Naive B cell (primary cell): ENCODE results near the gene PHKA1. TPM values are rescaled to one million over a fixed set of nuclear protein-coding genes. Genes with fewer than 3 reads are reported as not detected.
"Not testable (repeated sequence)": the region's sequence is repeated elsewhere in the genome, so short reads cannot be mapped to it uniquely, and the experiment has no call there.

Experiments
- ATAC-seq, 2 donors: fragments of 150-1000 bp; cut with Tn5 transposase; 2 replicates each; pipeline ENCODE4 v1.10.0; 2021; ENCODE audit warnings: low read depth in 2 of 2, mild to moderate bottlenecking in 2 of 2, moderate library complexity in 2 of 2
- DNase-seq: peaks from one replicate; pipeline ENCODE4 v3.0.0; 2022
- H3K27ac Mint-ChIP-seq, 6 donors: one replicate each; pipeline ENCODE4 v1.8.0; 2020 to 2022; ENCODE audit warnings: mild to moderate bottlenecking in 6 of 6, mixed read lengths in 6 of 6, moderate library complexity in 5 of 6, inconsistent platforms in 2 of 6
- H3K27me3 Mint-ChIP-seq, 3 donors: one replicate each; pipeline ENCODE4 v1.8.0; 2021 to 2022; ENCODE audit warnings: mixed read lengths in 3 of 3, mild to moderate bottlenecking in 1 of 3
- H3K36me3 Mint-ChIP-seq, 2 donors: one replicate each; pipeline ENCODE4 v1.8.0; 2020 to 2022; ENCODE audit warnings: mixed read lengths in 2 of 2, inconsistent platforms in 1 of 2, mild to moderate bottlenecking in 1 of 2
- H3K4me1 Mint-ChIP-seq, 3 donors: one replicate each; pipeline ENCODE4 v1.8.0; 2020 to 2022; ENCODE audit warnings: mixed read lengths in 3 of 3, inconsistent platforms in 1 of 3, mild to moderate bottlenecking in 1 of 3, moderate library complexity in 1 of 3
- H3K4me3 Mint-ChIP-seq, 8 donors: one replicate each; pipeline ENCODE4 v1.8.0; 2020 to 2022; ENCODE audit warnings: mild to moderate bottlenecking in 8 of 8, mixed read lengths in 8 of 8, moderate library complexity in 8 of 8, inconsistent platforms in 2 of 8
- H3K9me3 Mint-ChIP-seq, 7 donors: one replicate each; pipeline ENCODE4 v1.8.0; 2020 to 2022; ENCODE audit warnings: mixed read lengths in 7 of 7, mild to moderate bottlenecking in 5 of 7, inconsistent platforms in 2 of 7, moderate library complexity in 1 of 7
- polyA plus RNA-seq, 6 donors: library from polyadenylated mRNA; unstranded; fragments of 300-500 nt; fragmentation: Illumina TruSeq; gene quantifications; one replicate each; pipeline ENCODE4 v1.2.3, GENCODE V29; 2021; ENCODE audit warnings: low read depth in 6 of 6

The PHKA1 gene
- polyA plus RNA-seq = not detected

GRCh38 chrX:72713599-72714477 lies at the start of gene PHKA1:
TSS of gene PHKA1 (minus strand) at chrX:72714306. CDS start at chrX:72713880, 426 bp downstream.
- peak within 1 kb of the TSS; percentile 12 to 85 (median 76) for H3K4me3 Mint-ChIP-seq
- H3K4me1 Mint-ChIP-seq, H3K9me3 Mint-ChIP-seq, H3K36me3 Mint-ChIP-seq, DNase-seq: not testable (repeated sequence)
- peaks cover 14 to 18% (median 15%) of the 10 kb centered on the region in 3 donors for H3K27me3 Mint-ChIP-seq
- H3K27ac Mint-ChIP-seq = peak within 1 kb of the TSS in 1 of 6 donors; percentile 11
- peak; percentile 38 to 40 for ATAC-seq

DNA sequence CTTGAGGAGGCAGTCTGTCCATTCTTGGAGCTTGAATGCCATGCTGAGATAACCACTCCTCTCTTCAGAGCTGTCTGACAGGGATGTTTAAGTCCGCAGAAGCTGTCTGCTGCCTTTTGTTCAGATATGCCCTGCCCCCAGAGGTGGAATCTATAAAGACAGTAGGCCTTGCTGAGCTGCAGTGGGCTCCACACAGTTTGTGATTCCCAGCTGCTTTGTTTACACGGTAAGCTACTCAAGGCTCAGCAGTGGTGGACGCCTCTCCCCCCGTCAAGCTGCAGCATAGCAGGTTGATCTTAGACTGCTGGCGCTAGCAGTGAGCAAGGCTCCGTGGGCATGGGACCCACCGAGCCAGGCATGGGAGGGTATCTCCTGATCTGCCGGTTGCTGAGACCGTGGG lies 46.3 kb upstream of the PHKA1 start:
- H3K9me3 Mint-ChIP-seq, H3K4me1 Mint-ChIP-seq, H3K27me3 Mint-ChIP-seq, DNase-seq, H3K4me3 Mint-ChIP-seq, H3K27ac Mint-ChIP-seq, H3K36me3 Mint-ChIP-seq, ATAC-seq: not testable (repeated sequence)

- not testable (repeated sequence) for H3K27me3 Mint-ChIP-seq, ATAC-seq, H3K9me3 Mint-ChIP-seq, H3K36me3 Mint-ChIP-seq, H3K4me3 Mint-ChIP-seq, H3K27ac Mint-ChIP-seq, DNase-seq, H3K4me1 Mint-ChIP-seq
Observed at GRCh38 chrX:72748545-72748944, 34.4 kb upstream of the PHKA1 start.

- H3K4me3 Mint-ChIP-seq, H3K27ac Mint-ChIP-seq, H3K4me1 Mint-ChIP-seq, H3K27me3 Mint-ChIP-seq, ATAC-seq, H3K9me3 Mint-ChIP-seq, DNase-seq, H3K36me3 Mint-ChIP-seq: not testable (repeated sequence)
Observed at GRCh38 chrX:72745546-72745945, 31.4 kb upstream of the PHKA1 start.

GRCh38 chrX:72735561-72735960 lies 21.5 kb upstream of the PHKA1 start:
- ATAC-seq (no peak), DNase-seq (no peak)
- peaks cover 0 to 5% (median 0%) of the 10 kb centered on the region in 7 donors for H3K9me3 Mint-ChIP-seq
- no peaks in the 10 kb centered on the region for H3K36me3 Mint-ChIP-seq
- H3K4me1 Mint-ChIP-seq = no peaks in the 10 kb centered on the region
- peaks cover 15 to 57% (median 32%) of the 10 kb centered on the region in 3 donors for H3K27me3 Mint-ChIP-seq
- H3K27ac Mint-ChIP-seq = no peak overlapping the region
- H3K4me3 Mint-ChIP-seq = no peak overlapping the region

DNA sequence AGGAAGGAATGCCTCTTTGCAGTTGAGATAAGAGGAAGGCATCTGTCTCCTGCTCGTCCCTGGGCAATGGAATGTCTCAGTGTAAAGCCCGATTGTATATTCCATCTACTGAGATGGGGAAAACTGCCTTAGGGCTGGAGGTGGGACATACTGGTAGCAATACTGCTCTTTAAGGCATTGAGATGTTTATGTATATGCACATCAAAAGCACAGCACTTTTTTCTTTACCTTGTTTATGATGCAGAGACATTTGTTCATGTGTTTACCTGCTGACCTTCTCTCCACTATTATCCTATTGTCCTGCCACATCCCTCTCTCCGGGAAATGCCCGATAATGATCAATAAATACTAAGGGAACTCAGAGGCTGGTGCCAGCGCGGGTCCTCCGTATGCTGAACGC lies 19.5 kb upstream of the PHKA1 start:
- ATAC-seq, H3K4me3 Mint-ChIP-seq, DNase-seq, H3K9me3 Mint-ChIP-seq, H3K27ac Mint-ChIP-seq, H3K4me1 Mint-ChIP-seq, H3K36me3 Mint-ChIP-seq: not testable (repeated sequence)
- H3K27me3 Mint-ChIP-seq = peaks cover 15 to 59% (median 32%) of the 10 kb centered on the region in 3 donors

DNA sequence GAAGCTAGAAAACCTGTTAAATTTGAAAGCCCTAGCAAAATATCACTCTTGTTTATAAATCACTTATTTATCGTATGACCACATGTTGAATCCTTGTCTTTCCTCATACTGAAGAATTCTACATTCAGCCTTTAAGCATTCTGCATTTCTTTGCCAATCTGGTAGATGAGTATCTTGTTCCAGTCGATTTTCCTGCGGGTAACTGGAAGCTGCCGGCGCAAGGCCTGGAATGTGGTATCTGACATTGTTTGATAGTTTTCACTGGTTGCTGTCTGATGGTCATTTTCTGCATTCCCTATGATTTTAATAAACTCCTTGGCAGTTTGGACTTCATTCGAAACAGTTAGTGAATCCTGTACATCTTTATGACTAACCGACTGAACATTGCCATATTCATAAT lies 13.7 kb upstream of the PHKA1 start:
- peaks cover 7 to 24% (median 8%) of the 10 kb centered on the region in 3 donors for H3K27me3 Mint-ChIP-seq
- H3K9me3 Mint-ChIP-seq = peaks cover 0 to 3% (median 0%) of the 10 kb centered on the region in 7 donors
- no peak for DNase-seq
- no peak for ATAC-seq
- no peak overlapping the region for H3K27ac Mint-ChIP-seq
- no peaks in the 10 kb centered on the region for H3K4me1 Mint-ChIP-seq
- no peaks in the 10 kb centered on the region for H3K36me3 Mint-ChIP-seq
- H3K4me3 Mint-ChIP-seq = no peak overlapping the region

DNA sequence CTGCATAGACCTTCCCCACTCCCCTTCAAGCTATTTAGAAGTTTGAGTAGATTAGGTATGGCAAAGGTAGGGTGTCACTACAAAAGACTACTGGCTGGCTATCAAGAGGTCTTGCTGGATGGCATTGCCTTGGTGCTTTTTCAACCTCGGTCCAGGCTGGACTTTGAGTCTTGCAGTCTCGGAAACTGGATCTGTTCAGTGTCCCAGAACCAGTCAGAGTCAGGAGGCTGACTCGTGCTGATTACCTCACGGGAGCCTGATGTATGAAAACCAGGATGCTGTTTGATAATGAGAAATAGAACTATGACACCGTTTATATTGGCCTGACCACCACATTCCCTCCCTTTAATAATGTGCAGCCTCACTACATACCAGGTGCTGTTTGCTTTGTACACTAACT lies 2.7 kb upstream of the PHKA1 start:
- Mint-ChIP-seq H3K9me3 (peaks cover 0 to 2% (median 0%) of the 10 kb centered on the region in 7 donors), H3K36me3 (no peaks in the 10 kb centered on the region), H3K4me1 (peaks cover 0 to 9% (median 5%) of the 10 kb centered on the region in 3 donors), H3K4me3 (peak overlapping the region in 2 of 8 donors; percentile 44 to 56), H3K27ac (no peak overlapping the region), H3K27me3 (peaks cover 14 to 18% (median 15%) of the 10 kb centered on the region in 3 donors)
- ATAC-seq = no peak
- DNase-seq = no peak

DNA sequence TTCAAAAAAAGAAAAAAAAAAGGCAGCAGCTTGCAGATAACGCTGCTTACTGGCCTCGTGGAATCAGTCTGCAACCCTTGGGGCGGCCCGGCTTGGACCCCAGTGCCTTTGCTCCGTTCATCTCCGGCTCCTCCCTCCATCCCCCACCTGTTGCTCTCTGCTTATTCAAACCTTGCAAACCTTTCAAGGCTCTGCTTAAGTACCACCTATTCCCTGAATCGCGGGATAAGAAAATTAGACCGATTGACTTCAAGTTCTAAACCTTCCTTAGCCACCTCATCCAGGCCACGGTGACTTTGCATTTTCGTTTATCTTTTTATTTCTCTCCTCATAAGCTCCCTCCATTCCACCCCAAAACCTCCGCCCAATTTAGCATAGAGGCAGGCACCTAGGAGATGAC lies 1.4 kb upstream of the PHKA1 start:
- Mint-ChIP-seq H3K4me1 (peaks cover 0 to 9% (median 5%) of the 10 kb centered on the region in 3 donors), H3K36me3 (no peaks in the 10 kb centered on the region), H3K9me3 (peaks cover 0 to 2% (median 0%) of the 10 kb centered on the region in 7 donors), H3K27ac (no peak overlapping the region), H3K4me3 (peak overlapping the region in 4 of 8 donors; percentile 30 to 61 (median 46)), H3K27me3 (peaks cover 14 to 18% (median 15%) of the 10 kb centered on the region in 3 donors)
- ATAC-seq (no peak), DNase-seq (no peak)

- H3K4me3 Mint-ChIP-seq = peak overlapping the region; percentile 12 to 79 (median 62)
- peaks cover 14 to 18% (median 15%) of the 10 kb centered on the region in 3 donors for H3K27me3 Mint-ChIP-seq
- no peaks in the 10 kb centered on the region for H3K36me3 Mint-ChIP-seq
- no peak for DNase-seq
- peaks cover 0 to 9% (median 5%) of the 10 kb centered on the region in 3 donors for H3K4me1 Mint-ChIP-seq
- H3K9me3 Mint-ChIP-seq = no peaks in the 10 kb centered on the region
- ATAC-seq = no peak
- peak overlapping the region in 1 of 6 donors; percentile 11 for H3K27ac Mint-ChIP-seq
Observed at GRCh38 chrX:72714478-72714916, 391 bp upstream of the PHKA1 start.

GRCh38 chrX:72713130-72713529 lies 976 bp downstream of the PHKA1 start:
- Mint-ChIP-seq H3K27ac (no peak overlapping the region), H3K27me3 (peaks cover 14 to 18% (median 15%) of the 10 kb centered on the region in 3 donors), H3K4me1 (peaks cover 0 to 9% (median 5%) of the 10 kb centered on the region in 3 donors), H3K9me3 (no peaks in the 10 kb centered on the region), H3K36me3 (no peaks in the 10 kb centered on the region), H3K4me3 (peak overlapping the region in 7 of 8 donors; percentile 12 to 85 (median 76))
- DNase-seq (no peak), ATAC-seq (no peak)

- Mint-ChIP-seq H3K36me3 (no peaks in the 10 kb centered on the region), H3K4me1 (peaks cover 0 to 9% (median 5%) of the 10 kb centered on the region in 3 donors), H3K27me3 (peaks cover 14 to 18% (median 15%) of the 10 kb centered on the region in 3 donors), H3K4me3 (peak overlapping the region in 1 of 8 donors; percentile 10), H3K27ac (no peak overlapping the region), H3K9me3 (no peaks in the 10 kb centered on the region)
- ATAC-seq = no peak
- DNase-seq = no peak
Observed at GRCh38 chrX:72712094-72712755, 1.9 kb downstream of the PHKA1 start.

GRCh38 chrX:72705814-72706213 lies 8.3 kb downstream of the PHKA1 start:
- no peaks in the 10 kb centered on the region for H3K36me3 Mint-ChIP-seq
- DNase-seq = no peak
- no peak for ATAC-seq
- peaks cover 0 to 7% (median 0%) of the 10 kb centered on the region in 7 donors for H3K9me3 Mint-ChIP-seq
- H3K27me3 Mint-ChIP-seq = no peaks in the 10 kb centered on the region
- H3K4me3 Mint-ChIP-seq = no peak overlapping the region
- H3K27ac Mint-ChIP-seq = peak overlapping the region in 1 of 6 donors; percentile 38
- no peaks in the 10 kb centered on the region for H3K4me1 Mint-ChIP-seq
